Hematopoietic multipotent progenitor cell treated with erythropoietin and hydrocortisone succinate and interleukin-3 and kit ligand, for 17 days (in vitro differentiated cells): Measurements from ENCODE around the gene EXOSC10.
A peak's percentile ranks its signal among the peaks of the same experiment; 100 is the strongest.
"Not testable (repeated sequence)": the region's sequence is repeated elsewhere in the genome, so short reads cannot be mapped to it uniquely, and the experiment has no call there.

Experiments used
- DNase-seq: peaks from one replicate; pipeline ENCODE4 v3.0.0-alpha.2; 2015; ENCODE audit warnings: low spot score

Gene EXOSC10

GRCh38 chr1:11044086-11044848 lies 55.4 kb downstream of the EXOSC10 start:
- DNase-seq, result no peak

- DNase-seq, result no peak
Observed at GRCh38 chr1:11042995-11043874, 56.4 kb downstream of the EXOSC10 start.

- DNase-seq, result no peak
Observed at GRCh38 chr1:11042065-11042464, 57.6 kb downstream of the EXOSC10 start.

- no peak for DNase-seq
Observed at GRCh38 chr1:11041048-11041447, 58.6 kb downstream of the EXOSC10 start.

- not testable (repeated sequence) for DNase-seq
Observed at GRCh38 chr1:11040105-11040429, 59.6 kb downstream of the EXOSC10 start.

- no peak for DNase-seq
Observed at GRCh38 chr1:11039351-11040104, 60.1 kb downstream of the EXOSC10 start.

GRCh38 chr1:11037740-11038182 lies 61.9 kb downstream of the EXOSC10 start:
- DNase-seq, result peak; percentile 84

GRCh38 chr1:11037019-11037739 lies 62.5 kb downstream of the EXOSC10 start:
- not testable (repeated sequence) for DNase-seq

- DNase-seq, result no peak
Observed at GRCh38 chr1:11031624-11032262, 67.9 kb downstream of the EXOSC10 start.

- DNase-seq, result no peak
Observed at GRCh38 chr1:11030865-11031264, 68.8 kb downstream of the EXOSC10 start.

GRCh38 chr1:11028018-11028417 lies 71.7 kb downstream of the EXOSC10 start:
- DNase-seq, result no peak

- no peak for DNase-seq
Observed at GRCh38 chr1:11027316-11027715, 72.4 kb downstream of the EXOSC10 start.

- no peak for DNase-seq
Observed at GRCh38 chr1:11026903-11027302, 72.8 kb downstream of the EXOSC10 start.

- no peak for DNase-seq
Observed at GRCh38 chr1:11026052-11026451, 73.6 kb downstream of the EXOSC10 start.

GRCh38 chr1:11025618-11026017 lies 74.1 kb downstream of the EXOSC10 start:
- no peak for DNase-seq

GRCh38 chr1:11024874-11025203 lies 74.8 kb downstream of the EXOSC10 start:
- no peak for DNase-seq

GRCh38 chr1:11024154-11024873 lies 75.4 kb downstream of the EXOSC10 start:
- no peak for DNase-seq

- no peak for DNase-seq
Observed at GRCh38 chr1:11023201-11023600, 76.5 kb downstream of the EXOSC10 start.

- no peak for DNase-seq
Observed at GRCh38 chr1:11019971-11020370, 79.7 kb downstream of the EXOSC10 start.

GRCh38 chr1:11019358-11019757 lies 80.3 kb downstream of the EXOSC10 start:
- DNase-seq, result not testable (repeated sequence)
